GM12878 (cell line): ENCODE data around the gene SCTR. TPM values are rescaled to one million over a fixed set of nuclear protein-coding genes. Genes with fewer than 3 reads are reported as not detected.

Experiments
- BCLAF1 ChIP-seq: fragments of 450-650 bp; IDR thresholded peaks from 2 replicates; pipeline ENCODE4 v1.6.1; 2017; ENCODE audit warnings: antibody characterized with exemption, mild to moderate bottlenecking, moderate library complexity
- CBX3 ChIP-seq: fragments of 200-600 bp; sonication (generic); IDR thresholded peaks from 2 replicates; pipeline ENCODE4 v1.6.1; 2016; ENCODE audit warnings: low read depth, borderline replicate concordance
- CEBPZ ChIP-seq: fragments of 150-350 bp; IDR thresholded peaks from 2 replicates; pipeline ENCODE4 v1.6.1; 2016; ENCODE audit warnings: low read depth, low read length
- DPF2 ChIP-seq: fragments of 450-650 bp; IDR thresholded peaks from 2 replicates; pipeline ENCODE4 v1.6.1; 2017; ENCODE audit warnings: mild to moderate bottlenecking
- FOXM1 ChIP-seq: IDR thresholded peaks from 2 replicates; pipeline ENCODE4 v1.6.1; 2012; ENCODE audit warnings: low read depth, mild to moderate bottlenecking, inconsistent platforms, low read length, moderate library complexity
- MAX ChIP-seq: IDR thresholded peaks from 2 replicates; pipeline ENCODE4 v1.6.1; 2012; ENCODE audit warnings: low read depth, low read length, improper control_type of control experiment
- MTA2 ChIP-seq: fragments of 450-650 bp; IDR thresholded peaks from 2 replicates; pipeline ENCODE4 v1.6.1; 2016; ENCODE audit warnings: low read depth, mild to moderate bottlenecking, moderate library complexity
- MYC ChIP-seq: IDR thresholded peaks from 2 replicates; pipeline ENCODE4 v1.6.1; 2011; ENCODE audit warnings: mild to moderate bottlenecking, low read length, moderate library complexity, inconsistent platforms; ENCODE audit not compliant: insufficient read depth, insufficient replicate concordance, insufficient read length, severe bottlenecking
- NR2C2 ChIP-seq: IDR thresholded peaks from 2 replicates; pipeline ENCODE4 v1.6.1; 2011; ENCODE audit warnings: borderline replicate concordance, low read depth; ENCODE audit not compliant: control insufficient read depth, insufficient read length
- RUNX3 ChIP-seq: IDR thresholded peaks from 2 replicates; pipeline ENCODE4 v1.6.1; 2012; ENCODE audit warnings: low read length, inconsistent platforms
- SIX5 ChIP-seq: IDR thresholded peaks from 2 replicates; pipeline ENCODE4 v1.6.1; 2011; ENCODE audit warnings: mild to moderate bottlenecking, low read depth, low read length, moderate library complexity; ENCODE audit not compliant: severe bottlenecking
- SMAD1 ChIP-seq: fragments of 450-650 bp; IDR thresholded peaks from 2 replicates; pipeline ENCODE4 v1.6.1; 2018; ENCODE audit warnings: mild to moderate bottlenecking, low read depth; ENCODE audit not compliant: partially characterized antibody
- SMC3 ChIP-seq: IDR thresholded peaks from 2 replicates; pipeline ENCODE4 v1.6.1; 2011; ENCODE audit warnings: low read length, improper control_type of control experiment, borderline replicate concordance
- SRF ChIP-seq, 2 experiments: IDR thresholded peaks; 2 replicates each; pipeline ENCODE4 v1.6.1; 2011; ENCODE audit warnings: low read depth in 2 of 2, low read length in 2 of 2, mild to moderate bottlenecking in 1 of 2, moderate library complexity in 1 of 2
- STAT3 ChIP-seq: IDR thresholded peaks from 2 replicates; pipeline ENCODE4 v1.6.1; 2011; ENCODE audit warnings: low read depth, low read length, improper control_type of control experiment
- ZBTB11 ChIP-seq: fragments of 450-650 bp; formaldehyde crosslinking; IDR thresholded peaks from 2 replicates; pipeline ENCODE4 v1.5.0; 2022; ENCODE audit warnings: mild to moderate bottlenecking, missing genetic modification characterization
- ZNF622 ChIP-seq: fragments of 450-650 bp; IDR thresholded peaks from 2 replicates; pipeline ENCODE4 v1.6.1; 2017; ENCODE audit warnings: mild to moderate bottlenecking, inconsistent platforms
- polyA plus RNA-seq, 11 experiments: library from polyadenylated mRNA; depleted of rRNA in 4 of 11; unstranded in 6 of 11; stranded (reverse) in 5 of 11; fragments of >200 nt; fragmentation: Nextera tagmentation in 4 of 11; fragmentation: Illumina TruSeq in 1 of 11; extraction: Ambion mirVana in 4 of 11; extraction: Trizol in 1 of 11; gene quantifications; 1 replicate in 1 of 11; 2 replicates in 10 of 11; pipeline versions ENCODE4 v1.2.1 to v1.2.3, GENCODE V29; 2011 to 2016; ENCODE audit warnings: inconsistent platforms in 2 of 11, missing spikeins in 2 of 11, low read depth in 1 of 11
- total RNA-seq, 4 experiments: library from RNA; depleted of rRNA in 3 of 4; stranded (reverse); fragments of >200 nt in 3 of 4; fragmentation: Illumina TruSeq in 1 of 4; extraction: Trizol in 1 of 4; gene quantifications; 2 replicates each; pipeline versions ENCODE4 v1.2.1 to v1.2.3, GENCODE V29; 2013 to 2021

SCTR gene
- total and polyA plus RNA-seq, 10 of the 15 experiments (the other 5 are each of a cell fraction or from before 2014, with no cell fraction given), result 0.26 TPM; not detected in 9

GRCh38 chr2:119431155-119431975, 92.9 kb downstream of the SCTR start, which contains the start of gene TMEM37 (continued):
- peak in 1 of 2 experiments; percentile 53; a peak in 1 of 4 replicates for TF ChIP-seq SRF (IDR thresholded peaks at IDR 0.05; ENCODE audit: low read depth in 2 of 2, low read length in 2 of 2)
- TF ChIP-seq CBX3, result no peak
- no peak for TF ChIP-seq BCLAF1
- no peak for TF ChIP-seq ZBTB11 (CRISPR knock-in tag)
- peak; percentile 67 for TF ChIP-seq RUNX3
- 0 out of 2 replicates have a peak, but pooled peaks have one; percentile 62 for TF ChIP-seq STAT3
- no peak for TF ChIP-seq SIX5
- TF ChIP-seq DPF2, result peak; percentile 93
- 0 out of 2 replicates have a peak, but pooled peaks have one; percentile 7 for TF ChIP-seq MAX
- TF ChIP-seq MTA2, result peak; percentile 82; the same call in 1 of the 2 replicates
- TF ChIP-seq SMAD1, result peak; percentile 81
- TF ChIP-seq NR2C2, result no peak
- no peak for TF ChIP-seq SMC3
- no peak for TF ChIP-seq MYC
- TF ChIP-seq ZNF622, result no peak
- TF ChIP-seq CEBPZ, result no peak
- no peak for TF ChIP-seq FOXM1
